ENCODE data around the gene RASAL2. TPM values are rescaled to one million over a fixed set of nuclear protein-coding genes. Genes with fewer than 3 reads are reported as not detected.

The RASAL2 gene
- total RNA-seq (0.02 and 0.12 TPM in 2 replicates), polyA plus RNA-seq (0.03 TPM in 1 of 2 replicates, not detected in the other), polyA minus RNA-seq (0.07 TPM in 1 of 2 replicates, not detected in the other)
- total RNA-seq (2013): 0.40 TPM

DNA sequence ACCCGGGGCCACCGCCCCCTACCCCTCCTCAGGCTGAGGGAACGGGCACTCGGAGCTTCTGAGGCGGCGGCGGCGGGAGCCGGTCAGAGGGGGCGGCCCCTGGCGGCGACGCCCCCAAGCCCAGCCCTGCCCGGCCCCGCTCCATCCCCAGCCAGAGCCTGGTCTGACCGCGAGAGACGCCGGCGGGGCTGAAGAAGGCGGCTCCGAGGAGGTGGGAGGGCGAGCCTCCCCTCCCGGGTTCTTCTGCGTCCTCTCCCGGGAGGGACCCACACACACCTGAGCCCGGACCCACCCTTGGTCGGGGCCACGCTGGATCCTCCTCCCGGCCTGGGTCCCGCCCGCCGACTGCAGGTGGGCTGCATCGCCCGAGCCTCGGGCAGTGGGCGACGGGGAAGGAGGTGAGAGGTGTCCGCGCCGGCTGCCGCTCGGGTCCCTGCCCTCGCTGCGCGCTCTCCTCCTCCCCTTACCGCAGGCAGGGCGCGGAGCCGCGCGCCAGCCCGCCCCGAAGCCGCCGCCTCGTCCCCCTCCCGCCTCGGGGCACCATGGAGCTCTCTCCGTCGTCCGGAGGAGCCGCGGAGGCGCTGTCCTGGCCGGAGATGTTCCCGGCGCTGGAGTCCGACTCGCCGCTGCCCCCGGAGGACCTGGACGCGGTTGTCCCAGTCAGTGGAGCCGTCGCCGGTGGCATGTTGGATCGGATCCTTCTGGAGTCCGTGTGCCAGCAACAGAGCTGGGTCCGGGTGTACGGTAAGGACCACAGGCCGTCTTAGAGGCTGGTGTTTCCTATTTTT lies at the start of gene RASAL2:
Gene RASAL2, plus strand, starts transcription at position 154 of the 788 bp plus-strand sequence. Its CDS starts 389 bp downstream, at position 543.
- intact Hi-C loops (cut with micrococcal nuclease): no loop called here
- ChIA-PET CTCF (no interaction called here), POLR2A (no interaction called here)
- peaks cover 78% of the 10 kb centered on the region for H3K27me3 Mint-ChIP-seq
- H3K4me1 Mint-ChIP-seq: peaks cover 15% of the 10 kb centered on the region
- H3K27ac ChIP-seq (ENCODE audit: low read length in 2 of 2): peak within 1 kb of the TSS in 1 of 2 donors; percentile 0
- H3K4me2 ChIP-seq (replicated peaks; ENCODE audit: low read depth, low read length, poor library complexity, severe bottlenecking): peak within 1 kb of the TSS; percentile 85
- H3K27ac Mint-ChIP-seq: no peak within 1 kb of the TSS
- DNase-seq (peak; percentile 49), ATAC-seq (ENCODE audit: low read depth) (peak; percentile 47)
- peak within 1 kb of the TSS; percentile 77 for H2AFZ ChIP-seq (ENCODE audit: insufficient read depth, low read depth, low read length, poor library complexity, severe bottlenecking)
- peaks cover 13 to 23% of the 10 kb centered on the region in 2 donors for H3K4me1 ChIP-seq (ENCODE audit: control insufficient read depth in 2 of 2, insufficient read depth in 2 of 2, low read length in 2 of 2)
- H3K79me2 ChIP-seq (ENCODE audit: control insufficient read depth, insufficient read depth, low read length): no peaks in the 10 kb centered on the region
- H3K36me3 ChIP-seq (replicated peaks in 1 of 2; ENCODE audit: control extremely low read depth in 1 of 2, control insufficient read depth in 1 of 2, extremely low read depth in 1 of 2, insufficient read depth in 2 of 2, low read length in 1 of 2): no peaks in the 10 kb centered on the region
- H3K9ac ChIP-seq (ENCODE audit: low read length): peak within 1 kb of the TSS; percentile 60
- under 1% methylated on average over 74 of the region's 82 CpGs for WGBS (ENCODE audit: insufficient coverage)
- TF ChIP-seq, protein P1, sequence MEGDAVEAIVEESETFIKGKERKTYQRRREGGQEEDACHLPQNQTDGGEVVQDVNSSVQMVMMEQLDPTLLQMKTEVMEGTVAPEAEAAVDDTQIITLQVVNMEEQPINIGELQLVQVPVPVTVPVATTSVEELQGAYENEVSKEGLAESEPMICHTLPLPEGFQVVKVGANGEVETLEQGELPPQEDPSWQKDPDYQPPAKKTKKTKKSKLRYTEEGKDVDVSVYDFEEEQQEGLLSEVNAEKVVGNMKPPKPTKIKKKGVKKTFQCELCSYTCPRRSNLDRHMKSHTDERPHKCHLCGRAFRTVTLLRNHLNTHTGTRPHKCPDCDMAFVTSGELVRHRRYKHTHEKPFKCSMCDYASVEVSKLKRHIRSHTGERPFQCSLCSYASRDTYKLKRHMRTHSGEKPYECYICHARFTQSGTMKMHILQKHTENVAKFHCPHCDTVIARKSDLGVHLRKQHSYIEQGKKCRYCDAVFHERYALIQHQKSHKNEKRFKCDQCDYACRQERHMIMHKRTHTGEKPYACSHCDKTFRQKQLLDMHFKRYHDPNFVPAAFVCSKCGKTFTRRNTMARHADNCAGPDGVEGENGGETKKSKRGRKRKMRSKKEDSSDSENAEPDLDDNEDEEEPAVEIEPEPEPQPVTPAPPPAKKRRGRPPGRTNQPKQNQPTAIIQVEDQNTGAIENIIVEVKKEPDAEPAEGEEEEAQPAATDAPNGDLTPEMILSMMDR (IDR thresholded peaks at IDR 0.05): no peak
- no peak for TF ChIP-seq EZH2 (IDR thresholded peaks at IDR 0.05; ENCODE audit: borderline replicate concordance, insufficient read depth, low read depth, low read length, poor library complexity, severe bottlenecking)
- peaks cover 0 to 6% (median 0%) of the 10 kb centered on the region in 3 donors for H3K9me3 ChIP-seq (ENCODE audit: control extremely low read depth in 1 of 3, control insufficient read depth in 2 of 3, insufficient read depth in 1 of 3, low read length in 2 of 3)
- H3K9me3 Mint-ChIP-seq (ENCODE audit: insufficient read depth): no peaks in the 10 kb centered on the region
- peak within 1 kb of the TSS; percentile 35 to 61 (median 53) for H3K4me3 ChIP-seq (ENCODE audit: control extremely low read depth in 1 of 5, extremely low read depth in 1 of 5, insufficient read depth in 1 of 5, low read depth in 2 of 5, low read length in 4 of 5)
- H3K27me3 ChIP-seq (replicated peaks in 1 of 4; ENCODE audit: control extremely low read depth in 1 of 4, control insufficient read depth in 3 of 4, insufficient read depth in 4 of 4, low read length in 3 of 4): peaks cover 0 to 50% (median 32%) of the 10 kb centered on the region in 4 experiments
- no peaks in the 10 kb centered on the region for H4K20me1 ChIP-seq (ENCODE audit: control insufficient read depth, insufficient read depth, low read length, poor library complexity, severe bottlenecking)
- H3K4me3 Mint-ChIP-seq: peak within 1 kb of the TSS; percentile 83
